ENCODE measurements around the gene LMAN2L. TPM values are rescaled to one million over a fixed set of nuclear protein-coding genes. Genes with fewer than 3 reads are reported as not detected.

LMAN2L gene
- total RNA-seq, 1 donor from 2014 or later = 28.2 TPM

DNA sequence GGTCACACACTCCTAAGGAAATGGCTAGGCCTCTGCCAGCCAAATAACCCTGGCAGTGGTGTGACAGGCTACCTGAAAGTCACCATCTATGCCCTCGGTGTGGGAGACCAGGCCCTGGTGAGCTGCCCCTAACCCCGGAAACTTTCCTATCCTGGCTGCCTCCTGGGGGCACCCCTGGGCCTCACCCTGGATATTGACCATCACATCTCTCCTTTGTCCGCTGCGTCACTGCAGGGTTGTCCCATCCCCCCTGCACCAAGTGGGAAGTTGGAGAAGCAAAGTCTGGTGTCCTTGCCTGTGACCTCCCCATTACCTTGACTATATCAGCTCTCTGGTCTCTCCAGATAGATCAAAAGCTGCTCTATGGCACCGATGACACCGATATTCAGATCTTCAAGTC, 78.5 kb downstream of the LMAN2L start:
- no peak for DNase-seq (ENCODE audit: low read depth)

GRCh38 chr2:96656540-96656939, 83.3 kb downstream of the LMAN2L start:
- no peak for DNase-seq (ENCODE audit: low read depth)

Other genes with a start within 250 kb of the LMAN2L start
- not detected in 2 replicates for gene NEURL3, start 234.7 kb downstream of the LMAN2L start, total RNA-seq
- 21.9 and 73.8 TPM in 2 replicates for gene ARID5A, start 203.3 kb downstream of the LMAN2L start, total RNA-seq
- gene KANSL3, start 101.8 kb downstream of the LMAN2L start, total RNA-seq = 32.8 and 38.6 TPM in 2 replicates
- not detected in 2 replicates for gene FER1L5, start 97.3 kb downstream of the LMAN2L start, total RNA-seq
- 7.5 and 15.6 TPM in 2 replicates for gene CNNM4, start 20.8 kb upstream of the LMAN2L start, total RNA-seq
- 5.5 and 8.7 TPM in 2 replicates for gene CNNM3, start 76.2 kb upstream of the LMAN2L start, total RNA-seq
- gene ANKRD23, start 104.0 kb upstream of the LMAN2L start, total RNA-seq = 3.4 and 4.3 TPM in 2 replicates
- 10.5 and 15.6 TPM in 2 replicates for gene ANKRD39, start 118.0 kb upstream of the LMAN2L start, total RNA-seq
- 74.5 and 88.9 TPM in 2 replicates for gene SEMA4C, start 130.0 kb upstream of the LMAN2L start, total RNA-seq
- gene FAM178B, start 246.5 kb upstream of the LMAN2L start, total RNA-seq = 2.1 and 2.7 TPM in 2 replicates